ENCODE results near the gene SLC22A4.

The SLC22A4 gene

GRCh38 chr5:132270706-132271105 is 23.5 kb upstream of the SLC22A4 start:
- TF ChIP-seq CTCF (IDR thresholded peaks at IDR 0.05; ENCODE audit: control insufficient read depth, insufficient read depth, low read depth, low read length, missing control alignments): no peak
- DNase-seq (ENCODE audit: low read depth): no peak
- H3K4me3 ChIP-seq (ENCODE audit: control insufficient read depth, low read depth, low read length): no peak overlapping the region

GRCh38 chr5:132271251-132272246 is 22.6 kb upstream of the SLC22A4 start:
- TF ChIP-seq CTCF (IDR thresholded peaks at IDR 0.05; ENCODE audit: control insufficient read depth, insufficient read depth, low read depth, low read length, missing control alignments): no peak
- no peak overlapping the region for H3K4me3 ChIP-seq (ENCODE audit: control insufficient read depth, low read depth, low read length)
- no peak for DNase-seq (ENCODE audit: low read depth)

- peak; percentile 81 for TF ChIP-seq CTCF (IDR thresholded peaks at IDR 0.05; ENCODE audit: control insufficient read depth, insufficient read depth, low read depth, low read length, missing control alignments)
- no peak for DNase-seq (ENCODE audit: low read depth)
- H3K4me3 ChIP-seq (ENCODE audit: control insufficient read depth, low read depth, low read length): no peak overlapping the region
Observed at GRCh38 chr5:132272311-132273210, 21.6 kb upstream of the SLC22A4 start.

- H3K4me3 ChIP-seq (ENCODE audit: control insufficient read depth, low read depth, low read length): no peak overlapping the region
- no peak for TF ChIP-seq CTCF (IDR thresholded peaks at IDR 0.05; ENCODE audit: control insufficient read depth, insufficient read depth, low read depth, low read length, missing control alignments)
- no peak for DNase-seq (ENCODE audit: low read depth)
Observed at GRCh38 chr5:132273631-132274030, 20.6 kb upstream of the SLC22A4 start.

- TF ChIP-seq CTCF (IDR thresholded peaks at IDR 0.05; ENCODE audit: control insufficient read depth, insufficient read depth, low read depth, low read length, missing control alignments): no peak
- DNase-seq (ENCODE audit: low read depth): no peak
- no peak overlapping the region for H3K4me3 ChIP-seq (ENCODE audit: control insufficient read depth, low read depth, low read length)
Observed at GRCh38 chr5:132274050-132274792, 20.0 kb upstream of the SLC22A4 start.
